Measurements from ENCODE around the gene PRPS2. TPM values are rescaled to one million over a fixed set of nuclear protein-coding genes. Genes with fewer than 3 reads are reported as not detected.

The PRPS2 gene
- total RNA-seq, 1 donor from 2014 or later = 24.8 TPM

DNA sequence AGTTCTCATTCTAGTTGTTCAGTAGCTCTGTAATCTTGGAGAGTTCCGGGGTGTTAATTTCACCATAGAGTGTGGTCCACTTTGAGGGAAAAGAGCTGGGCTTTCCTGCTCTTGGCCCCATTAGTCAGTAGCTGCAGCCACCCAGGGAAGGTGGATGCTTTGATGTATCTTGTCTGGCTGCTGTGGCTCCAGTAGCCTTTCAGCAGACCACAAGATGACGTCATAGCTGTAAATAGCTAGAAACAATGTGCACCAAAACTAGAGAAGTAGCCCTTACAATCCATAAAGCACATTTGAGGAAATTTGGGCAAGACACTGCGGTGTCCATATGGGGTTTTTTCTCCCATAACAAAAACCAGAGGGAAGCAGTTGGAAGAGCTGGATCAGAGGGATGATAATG is 32.9 kb upstream of the PRPS2 start:
- Mint-ChIP-seq H3K4me3 (no peak overlapping the region), H3K9me3 (peaks cover 9% of the 10 kb centered on the region), H3K36me3 (ENCODE audit: low read depth) (peaks cover 2% of the 10 kb centered on the region), H3K4me1 (no peaks in the 10 kb centered on the region), H3K27ac (ENCODE audit: unreplicated experiment) (no peak overlapping the region), H3K27me3 (ENCODE audit: low read depth) (peaks cover 3% of the 10 kb centered on the region)
- no peak for TF ChIP-seq CTCF (conservative IDR thresholded peaks at IDR 0.05)
- no peak for DNase-seq (ENCODE audit: low read depth, low spot score)

- no peak for DNase-seq (ENCODE audit: low read depth, low spot score)
- H3K27ac Mint-ChIP-seq (ENCODE audit: unreplicated experiment) = no peak overlapping the region
- no peak for TF ChIP-seq CTCF (conservative IDR thresholded peaks at IDR 0.05)
- H3K36me3 Mint-ChIP-seq (ENCODE audit: low read depth) = no peaks in the 10 kb centered on the region
- H3K4me3 Mint-ChIP-seq = no peak overlapping the region
- no peaks in the 10 kb centered on the region for H3K4me1 Mint-ChIP-seq
- peaks cover 20% of the 10 kb centered on the region for H3K27me3 Mint-ChIP-seq (ENCODE audit: low read depth)
- H3K9me3 Mint-ChIP-seq = peaks cover 8% of the 10 kb centered on the region
Measured at GRCh38 chrX:12767856-12768255, 23.4 kb upstream of the PRPS2 start.

- Mint-ChIP-seq H3K4me3 (no peak overlapping the region), H3K27me3 (ENCODE audit: low read depth) (peaks cover 20% of the 10 kb centered on the region), H3K4me1 (no peaks in the 10 kb centered on the region), H3K9me3 (peaks cover 8% of the 10 kb centered on the region), H3K36me3 (ENCODE audit: low read depth) (no peaks in the 10 kb centered on the region), H3K27ac (ENCODE audit: unreplicated experiment) (no peak overlapping the region)
- TF ChIP-seq CTCF (conservative IDR thresholded peaks at IDR 0.05) = no peak
- no peak for DNase-seq (ENCODE audit: low read depth, low spot score)
Measured at GRCh38 chrX:12768491-12768890, 22.7 kb upstream of the PRPS2 start.

- no peak for DNase-seq (ENCODE audit: low read depth, low spot score)
- Mint-ChIP-seq H3K36me3 (ENCODE audit: low read depth) (no peaks in the 10 kb centered on the region), H3K4me3 (no peak overlapping the region), H3K4me1 (no peaks in the 10 kb centered on the region), H3K9me3 (peaks cover 3% of the 10 kb centered on the region), H3K27ac (ENCODE audit: unreplicated experiment) (no peak overlapping the region), H3K27me3 (ENCODE audit: low read depth) (peaks cover 20% of the 10 kb centered on the region)
- peak; percentile 70 for TF ChIP-seq CTCF (conservative IDR thresholded peaks at IDR 0.05)
Measured at GRCh38 chrX:12770440-12770839, 20.8 kb upstream of the PRPS2 start.

DNA sequence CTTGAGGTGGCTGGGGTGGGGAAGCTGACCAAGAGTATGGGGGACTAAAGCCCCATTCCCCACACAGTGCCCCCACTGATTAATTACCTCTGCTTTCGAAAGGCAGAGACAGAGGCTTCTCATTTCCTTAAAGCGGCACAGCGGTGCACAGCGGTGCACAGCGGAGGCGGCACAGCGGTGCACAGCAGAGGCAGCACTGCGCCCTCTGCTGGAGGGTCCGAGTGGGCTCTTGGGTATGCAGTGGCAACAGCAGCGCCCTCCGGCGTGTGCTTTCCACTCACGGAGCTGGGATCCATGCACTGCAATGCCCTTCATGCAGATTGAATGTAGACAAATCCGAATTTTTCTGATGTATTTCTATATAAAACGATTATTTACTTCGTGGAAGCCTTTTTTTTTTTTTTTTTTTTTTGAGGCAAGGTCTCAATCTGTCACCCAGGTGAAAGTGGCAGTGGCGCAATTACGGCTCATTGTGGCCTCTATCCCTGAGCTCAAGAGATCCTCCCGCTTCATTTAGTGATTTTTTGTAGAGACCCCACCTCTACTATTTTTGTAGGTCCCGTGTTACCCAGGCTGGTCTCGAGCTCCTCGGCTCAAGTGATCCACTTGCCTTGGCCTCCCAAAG is 19.7 kb upstream of the PRPS2 start:
- Mint-ChIP-seq H3K27me3 (ENCODE audit: low read depth) (peaks cover 20% of the 10 kb centered on the region), H3K36me3 (ENCODE audit: low read depth) (no peaks in the 10 kb centered on the region), H3K9me3 (no peaks in the 10 kb centered on the region), H3K27ac (ENCODE audit: unreplicated experiment) (no peak overlapping the region), H3K4me1 (no peaks in the 10 kb centered on the region), H3K4me3 (no peak overlapping the region)
- TF ChIP-seq CTCF (conservative IDR thresholded peaks at IDR 0.05) = peak; percentile 71
- peak; percentile 50 for DNase-seq (ENCODE audit: low read depth, low spot score)

All from neural crest cell (in vitro differentiated cells).